BE2C (cell line): ENCODE results near the gene MYO3A.
"Not testable (repeated sequence)": the region's sequence is repeated elsewhere in the genome, so short reads cannot be mapped to it uniquely, and the experiment has no call there.

Experiments
- DNase-seq: peaks from one replicate; pipeline ENCODE4 v3.0.0-alpha.2; 2020
- H3K27me3 ChIP-seq: fragments of 250-450 bp; sonication (Bioruptor Pico); 2 replicates; pipeline ENCODE4 v1.5.1; 2020; ENCODE audit warnings: mild to moderate bottlenecking
- H3K36me3 ChIP-seq: fragments of 250-450 bp; sonication (Bioruptor Pico); 2 replicates; pipeline ENCODE4 v1.5.1; 2020; ENCODE audit warnings: mild to moderate bottlenecking
- H3K4me1 ChIP-seq: fragments of 250-450 bp; sonication (Bioruptor Pico); 2 replicates; pipeline ENCODE4 v1.5.1; 2020
- H3K4me3 ChIP-seq: 2 replicates; pipeline ENCODE4 v1.5.1; 2011; ENCODE audit warnings: low read depth, low read length
- H3K9me3 ChIP-seq: fragments of 250-450 bp; sonication (Bioruptor Pico); 2 replicates; pipeline ENCODE4 v1.5.1; 2020
- TF ChIP-seq, protein P1 (sequence below): IDR thresholded peaks from 2 replicates; pipeline ENCODE4 v1.5.1; 2012; ENCODE audit warnings: mild to moderate bottlenecking, low read depth, low read length

Gene MYO3A

DNA sequence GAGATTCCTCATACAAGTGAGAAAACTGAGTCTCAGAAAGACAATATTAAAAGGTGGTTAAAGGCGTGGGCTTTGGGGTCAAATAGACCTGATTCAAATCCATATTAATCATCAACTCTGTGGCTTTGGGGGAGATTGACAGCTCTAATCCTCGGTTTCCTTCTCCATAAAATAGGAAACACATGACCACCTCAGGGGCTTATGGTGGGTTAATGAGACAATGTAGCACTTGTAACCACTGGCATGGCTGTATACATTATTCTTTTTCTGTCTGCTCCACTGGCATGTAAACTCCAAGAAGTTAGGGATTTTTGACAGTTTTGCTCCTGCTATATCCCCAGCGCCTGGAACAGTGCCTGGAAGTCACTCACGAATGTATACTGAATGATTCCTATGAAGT is 161.8 kb downstream of the MYO3A start:
- H3K36me3 ChIP-seq: no peaks in the 10 kb centered on the region

DNA sequence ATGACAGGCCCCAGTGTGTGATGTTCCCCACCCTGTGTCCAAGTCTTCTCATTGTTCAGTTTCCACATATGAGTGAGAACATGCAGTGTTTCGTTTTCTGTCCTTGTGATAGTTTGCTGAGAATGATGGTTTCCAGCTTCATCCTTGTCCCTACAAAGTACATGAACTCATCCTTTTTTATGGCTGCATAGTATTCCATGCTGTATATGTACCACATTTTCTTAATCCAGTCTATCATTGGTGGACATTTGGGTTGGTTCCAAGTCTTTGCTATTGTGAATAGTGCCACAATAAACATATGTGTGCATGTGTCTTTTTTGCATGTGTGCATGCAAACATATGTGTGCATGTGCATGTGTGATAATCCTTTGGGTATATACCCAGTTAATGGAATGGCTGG is 163.5 kb downstream of the MYO3A start:
- H3K4me3 ChIP-seq, H3K4me1 ChIP-seq, H3K27me3 ChIP-seq, DNase-seq, H3K9me3 ChIP-seq, H3K36me3 ChIP-seq: not testable (repeated sequence)

More for the DNA sequence above, 161.8 kb downstream of the MYO3A start:
- Histone ChIP-seq H3K27me3 (no peaks in the 10 kb centered on the region), H3K9me3 (no peaks in the 10 kb centered on the region), H3K4me1 (no peaks in the 10 kb centered on the region), H3K4me3 (no peak overlapping the region)
- no peak for DNase-seq
- TF ChIP-seq, protein P1, sequence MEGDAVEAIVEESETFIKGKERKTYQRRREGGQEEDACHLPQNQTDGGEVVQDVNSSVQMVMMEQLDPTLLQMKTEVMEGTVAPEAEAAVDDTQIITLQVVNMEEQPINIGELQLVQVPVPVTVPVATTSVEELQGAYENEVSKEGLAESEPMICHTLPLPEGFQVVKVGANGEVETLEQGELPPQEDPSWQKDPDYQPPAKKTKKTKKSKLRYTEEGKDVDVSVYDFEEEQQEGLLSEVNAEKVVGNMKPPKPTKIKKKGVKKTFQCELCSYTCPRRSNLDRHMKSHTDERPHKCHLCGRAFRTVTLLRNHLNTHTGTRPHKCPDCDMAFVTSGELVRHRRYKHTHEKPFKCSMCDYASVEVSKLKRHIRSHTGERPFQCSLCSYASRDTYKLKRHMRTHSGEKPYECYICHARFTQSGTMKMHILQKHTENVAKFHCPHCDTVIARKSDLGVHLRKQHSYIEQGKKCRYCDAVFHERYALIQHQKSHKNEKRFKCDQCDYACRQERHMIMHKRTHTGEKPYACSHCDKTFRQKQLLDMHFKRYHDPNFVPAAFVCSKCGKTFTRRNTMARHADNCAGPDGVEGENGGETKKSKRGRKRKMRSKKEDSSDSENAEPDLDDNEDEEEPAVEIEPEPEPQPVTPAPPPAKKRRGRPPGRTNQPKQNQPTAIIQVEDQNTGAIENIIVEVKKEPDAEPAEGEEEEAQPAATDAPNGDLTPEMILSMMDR: no peak

DNA sequence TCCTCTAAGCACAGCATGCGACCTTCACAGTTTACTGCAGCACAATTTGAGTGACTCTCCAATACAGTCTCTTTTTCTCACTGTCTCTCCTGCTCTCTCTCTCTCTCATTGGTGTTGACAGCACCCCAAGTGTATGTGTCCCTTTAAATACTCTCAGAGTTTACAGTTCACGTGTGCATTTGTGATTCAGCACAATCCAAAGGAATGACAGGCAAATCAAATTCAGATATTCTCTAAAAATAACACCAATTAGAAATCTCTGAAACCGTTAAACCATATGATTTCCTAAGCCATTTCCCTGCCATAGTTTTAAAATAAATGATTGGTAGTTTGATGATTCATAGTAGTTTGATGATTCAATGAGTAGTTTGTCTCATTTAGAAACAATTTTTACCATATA is 178.5 kb downstream of the MYO3A start:
- no peaks in the 10 kb centered on the region for H3K4me1 ChIP-seq
- no peak for DNase-seq
- TF ChIP-seq, protein P1: no peak

DNA sequence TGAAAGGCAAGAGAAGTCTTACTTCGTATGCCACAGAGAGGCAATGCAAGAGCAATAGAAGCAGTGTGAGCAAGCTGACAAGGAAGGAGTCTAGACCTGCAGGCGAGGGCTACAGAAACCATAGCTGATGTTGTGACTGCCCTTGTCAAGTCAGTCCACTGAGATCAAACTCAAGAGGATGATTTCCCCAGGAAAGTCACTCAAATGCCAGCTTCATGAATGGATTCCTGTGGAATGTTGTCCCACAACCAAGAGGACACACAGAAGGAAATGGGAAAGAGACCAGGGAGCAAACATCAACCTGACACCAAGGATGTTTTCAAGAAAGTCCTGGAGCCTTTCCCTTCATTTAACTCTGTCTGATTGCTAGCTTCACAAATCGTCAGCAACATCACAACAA is 204.6 kb downstream of the MYO3A start:
- H3K27me3 ChIP-seq: no peaks in the 10 kb centered on the region
- no peaks in the 10 kb centered on the region for H3K4me1 ChIP-seq
- TF ChIP-seq, protein P1: no peak
- no peaks in the 10 kb centered on the region for H3K36me3 ChIP-seq
- H3K9me3 ChIP-seq: no peaks in the 10 kb centered on the region
- DNase-seq: no peak
- no peak overlapping the region for H3K4me3 ChIP-seq

More for the DNA sequence above, 178.5 kb downstream of the MYO3A start:
- H3K36me3 ChIP-seq: no peaks in the 10 kb centered on the region
- no peaks in the 10 kb centered on the region for H3K9me3 ChIP-seq
- H3K4me3 ChIP-seq: no peak overlapping the region
- H3K27me3 ChIP-seq: no peaks in the 10 kb centered on the region

DNA sequence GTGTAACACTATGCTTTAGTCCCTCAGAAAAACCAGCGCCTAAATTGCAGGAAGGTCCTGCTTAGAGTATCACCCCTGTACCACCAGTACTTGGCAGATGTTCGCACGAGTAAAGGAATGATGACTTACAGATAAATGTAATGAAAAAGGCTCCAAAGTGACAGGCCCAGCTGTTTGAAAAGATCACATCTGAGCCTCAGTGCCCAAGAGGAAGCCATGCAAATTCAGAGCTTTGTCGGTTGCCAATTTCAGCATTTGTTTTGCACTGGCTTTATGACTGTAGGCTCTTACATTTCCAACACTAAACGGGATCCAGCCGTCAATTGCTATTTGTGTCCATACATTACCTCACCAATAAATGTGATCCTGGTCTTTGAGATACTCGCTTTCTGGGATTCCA is 222.0 kb downstream of the MYO3A start:
- TF ChIP-seq, protein P1: no peak
- no peak for DNase-seq
- Histone ChIP-seq H3K9me3 (no peaks in the 10 kb centered on the region), H3K27me3 (no peaks in the 10 kb centered on the region), H3K4me3 (no peak overlapping the region), H3K4me1 (no peaks in the 10 kb centered on the region), H3K36me3 (no peaks in the 10 kb centered on the region)

DNA sequence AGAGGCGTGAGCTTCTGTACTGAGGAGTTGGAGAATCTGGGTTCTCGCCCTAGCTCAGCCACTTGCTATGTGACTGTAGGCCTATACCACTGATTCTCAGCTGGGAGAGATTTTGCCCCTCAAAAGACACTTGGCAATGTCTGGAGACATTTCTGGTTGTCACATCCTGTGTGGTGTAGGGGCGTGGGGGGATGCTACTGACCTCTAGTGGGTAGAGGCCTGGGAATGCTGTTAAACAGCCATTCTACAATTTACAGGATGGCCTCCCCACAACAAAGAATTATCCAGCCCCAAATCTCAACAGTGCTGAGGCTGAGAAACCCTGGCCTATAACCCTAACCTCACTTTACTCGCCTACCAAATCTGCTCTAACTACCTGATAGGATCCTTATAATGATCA is 223.7 kb downstream of the MYO3A start:
- TF ChIP-seq, protein P1: no peak
- Histone ChIP-seq H3K4me3 (no peak overlapping the region), H3K4me1 (no peaks in the 10 kb centered on the region), H3K36me3 (no peaks in the 10 kb centered on the region), H3K27me3 (no peaks in the 10 kb centered on the region), H3K9me3 (no peaks in the 10 kb centered on the region)
- no peak for DNase-seq

DNA sequence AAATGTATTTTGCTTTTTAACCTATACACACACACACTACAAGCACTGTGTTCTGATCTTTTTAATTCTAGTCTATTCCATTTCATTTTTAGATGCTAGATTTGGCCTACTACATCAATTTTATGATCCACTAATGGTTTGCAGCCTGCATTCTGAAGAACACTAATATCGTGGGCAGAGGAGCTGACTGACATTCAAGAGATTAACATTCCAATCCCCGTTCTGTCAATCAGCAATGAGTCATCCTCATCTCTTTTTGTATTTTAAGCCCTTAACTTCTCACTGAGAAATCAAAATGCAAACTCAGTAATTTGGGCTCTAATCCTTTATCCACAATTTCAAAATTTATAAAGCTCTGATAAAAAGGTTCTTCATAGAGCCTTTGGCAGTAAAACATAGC is 235.4 kb downstream of the MYO3A start:
- DNase-seq: no peak
- Histone ChIP-seq H3K36me3 (no peaks in the 10 kb centered on the region), H3K9me3 (no peaks in the 10 kb centered on the region), H3K4me3 (no peak overlapping the region), H3K27me3 (no peaks in the 10 kb centered on the region), H3K4me1 (no peaks in the 10 kb centered on the region)
- TF ChIP-seq, protein P1: no peak
